Measurements from ENCODE around the gene CIDEB.

The CIDEB gene

DNA sequence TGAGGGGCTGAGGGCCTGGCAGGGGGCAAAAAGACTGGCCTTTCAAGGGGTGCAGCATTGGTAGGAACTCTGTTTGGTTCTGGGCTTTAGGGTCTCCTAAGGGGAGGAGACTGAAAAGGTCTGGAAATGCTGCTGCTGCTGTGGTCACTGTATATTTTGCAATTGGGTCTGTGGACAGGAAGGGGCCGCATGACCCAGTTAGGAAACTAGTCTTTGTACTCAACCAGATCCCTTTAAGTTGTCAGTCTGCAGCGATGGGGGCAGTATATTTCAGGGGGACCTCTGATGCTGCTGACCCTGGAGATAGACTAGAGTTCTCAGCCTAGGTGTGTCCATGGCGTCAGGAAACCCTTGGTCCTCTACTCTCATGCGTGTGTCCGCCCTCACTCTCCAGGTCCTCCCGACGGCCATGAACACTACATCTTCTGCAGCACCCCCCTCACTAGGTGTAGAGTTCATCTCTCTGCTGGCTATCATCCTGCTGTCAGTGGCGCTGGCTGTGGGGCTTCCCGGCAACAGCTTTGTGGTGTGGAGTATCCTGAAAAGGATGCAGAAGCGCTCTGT, 7.5 kb upstream of the CIDEB start:
- Histone ChIP-seq H3K4me3 (replicated peaks; ENCODE audit: insufficient read depth, low read length) (no peak overlapping the region; the same call in 1 of the 2 replicates), H3K27me3 (ENCODE audit: insufficient read depth, poor library complexity, severe bottlenecking) (no peaks in the 10 kb centered on the region), H3K27ac (replicated peaks) (peak overlapping the region; percentile 93)
- no peak for DNase-seq (ENCODE audit: low read depth in 1 of 2, low spot score in 1 of 2)
- TF ChIP-seq REST (IDR thresholded peaks at IDR 0.05; ENCODE audit: insufficient replicate concordance, low read depth), result no peak
- TF ChIP-seq, protein P1, sequence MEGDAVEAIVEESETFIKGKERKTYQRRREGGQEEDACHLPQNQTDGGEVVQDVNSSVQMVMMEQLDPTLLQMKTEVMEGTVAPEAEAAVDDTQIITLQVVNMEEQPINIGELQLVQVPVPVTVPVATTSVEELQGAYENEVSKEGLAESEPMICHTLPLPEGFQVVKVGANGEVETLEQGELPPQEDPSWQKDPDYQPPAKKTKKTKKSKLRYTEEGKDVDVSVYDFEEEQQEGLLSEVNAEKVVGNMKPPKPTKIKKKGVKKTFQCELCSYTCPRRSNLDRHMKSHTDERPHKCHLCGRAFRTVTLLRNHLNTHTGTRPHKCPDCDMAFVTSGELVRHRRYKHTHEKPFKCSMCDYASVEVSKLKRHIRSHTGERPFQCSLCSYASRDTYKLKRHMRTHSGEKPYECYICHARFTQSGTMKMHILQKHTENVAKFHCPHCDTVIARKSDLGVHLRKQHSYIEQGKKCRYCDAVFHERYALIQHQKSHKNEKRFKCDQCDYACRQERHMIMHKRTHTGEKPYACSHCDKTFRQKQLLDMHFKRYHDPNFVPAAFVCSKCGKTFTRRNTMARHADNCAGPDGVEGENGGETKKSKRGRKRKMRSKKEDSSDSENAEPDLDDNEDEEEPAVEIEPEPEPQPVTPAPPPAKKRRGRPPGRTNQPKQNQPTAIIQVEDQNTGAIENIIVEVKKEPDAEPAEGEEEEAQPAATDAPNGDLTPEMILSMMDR (IDR thresholded peaks at IDR 0.05; ENCODE audit: insufficient read depth, low read length), result no peak
- TF ChIP-seq GABPA (IDR thresholded peaks at IDR 0.05; ENCODE audit: low read depth), result no peak
- no peak for TF ChIP-seq POLR2AphosphoS5 (IDR thresholded peaks at IDR 0.05; ENCODE audit: low read depth)
- no peak for TF ChIP-seq SPI1 (IDR thresholded peaks at IDR 0.05; ENCODE audit: borderline replicate concordance, low read depth)

- Histone ChIP-seq H3K4me3 (replicated peaks; ENCODE audit: insufficient read depth, low read length) (no peak overlapping the region; the same call in 1 of the 2 replicates), H3K27me3 (ENCODE audit: insufficient read depth, poor library complexity, severe bottlenecking) (no peaks in the 10 kb centered on the region), H3K27ac (replicated peaks) (peak overlapping the region; percentile 93)
- TF ChIP-seq GABPA (IDR thresholded peaks at IDR 0.05; ENCODE audit: low read depth), result no peak
- TF ChIP-seq, protein P1 (IDR thresholded peaks at IDR 0.05; ENCODE audit: insufficient read depth, low read length), result no peak
- peak; percentile 43; the same call in 1 of the 2 replicates for TF ChIP-seq SPI1 (IDR thresholded peaks at IDR 0.05; ENCODE audit: borderline replicate concordance, low read depth)
- no peak for TF ChIP-seq REST (IDR thresholded peaks at IDR 0.05; ENCODE audit: insufficient replicate concordance, low read depth)
- no peak for TF ChIP-seq POLR2AphosphoS5 (IDR thresholded peaks at IDR 0.05; ENCODE audit: low read depth)
- peak in 1 of 2 experiments; percentile 27 for DNase-seq (ENCODE audit: low read depth in 1 of 2, low spot score in 1 of 2)
Observed at GRCh38 chr14:24314377-24315193, 6.8 kb upstream of the CIDEB start.

- no peaks in the 10 kb centered on the region for H3K27me3 ChIP-seq (ENCODE audit: insufficient read depth, poor library complexity, severe bottlenecking)
- DNase-seq (ENCODE audit: low read depth in 1 of 2, low spot score in 1 of 2), result peak in 1 of 2 experiments; percentile 68
- no peak overlapping the region for H3K4me3 ChIP-seq (replicated peaks; ENCODE audit: insufficient read depth, low read length)
- TF ChIP-seq REST (IDR thresholded peaks at IDR 0.05; ENCODE audit: insufficient replicate concordance, low read depth), result no peak
- TF ChIP-seq GABPA (IDR thresholded peaks at IDR 0.05; ENCODE audit: low read depth), result no peak
- TF ChIP-seq, protein P1 (IDR thresholded peaks at IDR 0.05; ENCODE audit: insufficient read depth, low read length), result no peak
- peak; percentile 78; the same call in 1 of the 2 replicates for TF ChIP-seq SPI1 (IDR thresholded peaks at IDR 0.05; ENCODE audit: borderline replicate concordance, low read depth)
- TF ChIP-seq POLR2AphosphoS5 (IDR thresholded peaks at IDR 0.05; ENCODE audit: low read depth), result peak; percentile 42; the same call in 1 of the 2 replicates
- H3K27ac ChIP-seq (replicated peaks), result peak overlapping the region; percentile 93
Observed at GRCh38 chr14:24313913-24314312, 6.1 kb upstream of the CIDEB start.
